Hepatocyte (in vitro differentiated cells): ENCODE results near the gene FMNL2. TPM values are rescaled to one million over a fixed set of nuclear protein-coding genes. Genes with fewer than 3 reads are reported as not detected.

Experiments used
- DNase-seq: peaks from one replicate; pipeline ENCODE4 v3.0.0-alpha.2; 2016; ENCODE audit warnings: low spot score
- H2AFZ ChIP-seq: fragments of 200-600 bp; sonication (generic); 2 replicates; pipeline ENCODE4 v1.6.0; 2016; ENCODE audit warnings: antibody characterized with exemption, mild to moderate bottlenecking
- H3K27ac ChIP-seq: fragments of 200-600 bp; sonication (generic); 2 replicates; pipeline ENCODE4 v1.5.1; 2016; ENCODE audit warnings: mild to moderate bottlenecking
- H3K27me3 ChIP-seq: fragments of 200-600 bp; sonication (generic); 2 replicates; pipeline ENCODE4 v1.6.1; 2016
- H3K36me3 ChIP-seq: fragments of 200-600 bp; sonication (generic); replicated peaks from 2 replicates; pipeline ENCODE4 v1.5.1; 2016; ENCODE audit warnings: low read depth; ENCODE audit not compliant: insufficient read depth
- H3K4me1 ChIP-seq: fragments of 200-600 bp; sonication (generic); 2 replicates; pipeline ENCODE4 v1.5.1; 2016; ENCODE audit warnings: mild to moderate bottlenecking, moderate library complexity; ENCODE audit not compliant: insufficient read depth
- H3K4me2 ChIP-seq: fragments of 200-600 bp; sonication (generic); 2 replicates; pipeline ENCODE4 v1.6.0; 2016
- H3K4me3 ChIP-seq: fragments of 200-600 bp; sonication (generic); 2 replicates; pipeline ENCODE4 v1.5.1; 2016; ENCODE audit warnings: mild to moderate bottlenecking
- H3K79me2 ChIP-seq: fragments of 200-600 bp; sonication (generic); 2 replicates; pipeline ENCODE4 v1.6.0; 2017; ENCODE audit warnings: mild to moderate bottlenecking
- H3K9me2 ChIP-seq: fragments of 200-600 bp; sonication (generic); replicated peaks from 2 replicates; pipeline ENCODE4 v1.6.0; 2017; ENCODE audit warnings: mild to moderate bottlenecking; ENCODE audit not compliant: insufficient read depth
- H3K9me3 ChIP-seq: fragments of 200-600 bp; sonication (generic); 2 replicates; pipeline ENCODE4 v1.5.1; 2016; ENCODE audit warnings: low read depth, mild to moderate bottlenecking
- H4K20me1 ChIP-seq: fragments of 200-600 bp; sonication (generic); 2 replicates; pipeline ENCODE4 v1.6.0; 2016; ENCODE audit warnings: mild to moderate bottlenecking; ENCODE audit not compliant: insufficient read depth, poor library complexity, severe bottlenecking
- CTCF ChIP-seq: fragments of 200-600 bp; sonication (generic); IDR thresholded peaks from 2 replicates; pipeline ENCODE4 v1.5.1; 2016; ENCODE audit warnings: antibody characterized with exemption, mild to moderate bottlenecking; ENCODE audit not compliant: poor library complexity
- EZH2 ChIP-seq: fragments of 200-600 bp; sonication (generic); IDR thresholded peaks from 2 replicates; pipeline ENCODE4 v1.6.1; 2016; ENCODE audit warnings: antibody characterized with exemption, mild to moderate bottlenecking, borderline replicate concordance
- EZH2phosphoT487 ChIP-seq: fragments of 200-600 bp; sonication (generic); IDR thresholded peaks from one replicate; pipeline ENCODE4 v1.6.1; 2018; ENCODE audit warnings: antibody characterized with exemption, mild to moderate bottlenecking, low read depth, moderate library complexity; ENCODE audit not compliant: unreplicated experiment, severe bottlenecking
- WGBS: methylation state at CpG from one replicate; pipeline ENCODE4 v1.1.6; 2016; ENCODE audit warnings: low lambda C conversion rate; ENCODE audit errors: missing lambda C conversion rate; 5-methylcytosine and 5-hydroxymethylcytosine counted together
- polyA plus RNA-seq: library from polyadenylated mRNA; unstranded; fragments of >200 nt; fragmentation: Nextera tagmentation; extraction: Ambion mirVana; gene quantifications from 2 replicates; pipeline ENCODE4 v1.2.1, GENCODE V29; 2016
- total RNA-seq: library from RNA; depleted of rRNA; stranded (reverse); fragments of >200 nt; gene quantifications from 2 replicates; pipeline ENCODE4 v1.2.3, GENCODE V29; 2014

Gene FMNL2
- total and polyA plus RNA-seq, 2 experiments from 2014 or later = 11.7 to 53.6 TPM

- H2AFZ ChIP-seq = no peak overlapping the region
- no peak for DNase-seq
- H3K79me2 ChIP-seq = no peaks in the 10 kb centered on the region
- H3K4me2 ChIP-seq = no peak overlapping the region
- H3K27me3 ChIP-seq = no peaks in the 10 kb centered on the region
- no peak overlapping the region for H3K4me3 ChIP-seq
- no peak overlapping the region for H3K27ac ChIP-seq
- no peak for TF ChIP-seq EZH2phosphoT487
- TF ChIP-seq CTCF = no peak
- TF ChIP-seq EZH2 = no peak
- H4K20me1 ChIP-seq = no peaks in the 10 kb centered on the region
- no peaks in the 10 kb centered on the region for H3K9me2 ChIP-seq
- H3K36me3 ChIP-seq = no peaks in the 10 kb centered on the region
- H3K4me1 ChIP-seq = no peaks in the 10 kb centered on the region
- WGBS = 88% methylated on average over 2 of the region's 2 CpGs
- H3K9me3 ChIP-seq = no peaks in the 10 kb centered on the region
These were observed 7.0 kb upstream of the FMNL2 start for GRCh38 chr2:152328013-152328412.

- H3K9me2 ChIP-seq = no peaks in the 10 kb centered on the region
- H2AFZ ChIP-seq = no peak overlapping the region
- no peak for DNase-seq
- H3K36me3 ChIP-seq = no peaks in the 10 kb centered on the region
- no peaks in the 10 kb centered on the region for H3K9me3 ChIP-seq
- no peak overlapping the region for H3K27ac ChIP-seq
- no peaks in the 10 kb centered on the region for H3K27me3 ChIP-seq
- H3K4me2 ChIP-seq = no peak overlapping the region
- no peaks in the 10 kb centered on the region for H3K4me1 ChIP-seq
- H3K4me3 ChIP-seq = no peak overlapping the region
- 62% methylated on average over 4 of the region's 4 CpGs for WGBS
- no peaks in the 10 kb centered on the region for H4K20me1 ChIP-seq
- H3K79me2 ChIP-seq = no peaks in the 10 kb centered on the region
- TF ChIP-seq EZH2 (no peak), CTCF (no peak), EZH2phosphoT487 (no peak)
These were observed 4.6 kb upstream of the FMNL2 start for GRCh38 chr2:152330235-152330866.

- Histone ChIP-seq H3K4me3 (peak overlapping the region; percentile 82), H3K4me2 (peak overlapping the region; percentile 75), H3K36me3 (no peaks in the 10 kb centered on the region), H3K9me2 (no peaks in the 10 kb centered on the region), H3K27ac (peak overlapping the region; percentile 82), H2AFZ (peak overlapping the region; percentile 54), H3K27me3 (no peaks in the 10 kb centered on the region), H3K9me3 (no peaks in the 10 kb centered on the region), H3K79me2 (peaks cover 41% of the 10 kb centered on the region), H3K4me1 (peaks cover 15% of the 10 kb centered on the region), H4K20me1 (peaks cover 15% of the 10 kb centered on the region)
- no peak for TF ChIP-seq EZH2
- TF ChIP-seq CTCF = no peak
- TF ChIP-seq EZH2phosphoT487 = no peak
- no peak for DNase-seq
- whole genome bisulfite sequencing = 16% methylated on average over 11 of the region's 11 CpGs
These were observed 316 bp upstream of the FMNL2 start for GRCh38 chr2:152334701-152335015.

GRCh38 chr2:152335726-152336118, 748 bp downstream of the FMNL2 start:
- peak; percentile 4 for TF ChIP-seq CTCF
- TF ChIP-seq EZH2 = no peak
- Histone ChIP-seq H3K9me2 (no peaks in the 10 kb centered on the region), H3K9me3 (no peaks in the 10 kb centered on the region), H4K20me1 (peaks cover 25% of the 10 kb centered on the region), H3K79me2 (peaks cover 52% of the 10 kb centered on the region), H3K4me3 (peak overlapping the region; percentile 82), H3K36me3 (no peaks in the 10 kb centered on the region), H3K27me3 (no peaks in the 10 kb centered on the region), H2AFZ (peak overlapping the region; percentile 54), H3K4me2 (peak overlapping the region; percentile 75), H3K4me1 (peaks cover 15% of the 10 kb centered on the region), H3K27ac (peak overlapping the region; percentile 82)
- DNase-seq = no peak
- under 1% methylated on average over 16 of the region's 35 CpGs for WGBS
